Measurements from ENCODE around the gene DUSP22.

DNA sequence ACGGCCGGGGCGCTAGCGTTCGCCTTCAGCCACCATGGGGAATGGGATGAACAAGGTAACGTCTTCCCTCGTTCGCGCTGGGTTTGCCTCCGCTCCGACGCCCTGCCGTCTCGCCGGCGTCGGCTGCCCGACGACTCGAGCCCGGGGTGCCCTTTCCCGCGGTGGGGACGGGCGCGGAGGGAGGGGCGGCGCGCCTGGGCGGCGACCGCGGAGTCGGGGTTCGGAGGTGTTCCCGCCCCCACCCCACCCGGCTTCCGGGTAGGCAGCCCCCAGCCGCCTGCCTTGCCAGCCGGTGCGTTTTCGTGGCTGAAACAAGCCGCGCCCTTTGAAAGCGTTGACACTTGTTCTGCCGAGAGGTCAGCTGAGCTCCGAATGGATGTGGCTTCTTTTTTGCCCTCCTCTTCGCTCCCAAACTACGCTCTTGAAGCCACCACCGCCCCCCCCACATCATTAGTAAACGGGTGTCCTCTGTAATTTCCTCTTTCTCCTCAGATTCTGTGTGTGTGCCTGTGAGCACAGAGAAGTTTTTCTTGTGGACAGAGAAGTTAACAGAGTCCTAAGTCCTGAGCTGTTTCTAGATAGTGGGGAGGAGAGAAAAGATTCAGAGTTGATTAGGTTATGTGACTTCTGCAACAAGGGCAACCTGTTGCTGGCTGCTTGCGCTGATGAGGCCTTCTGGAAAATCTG, 362 bp downstream of the DUSP22 start:
- TF ChIP-seq, protein P1, sequence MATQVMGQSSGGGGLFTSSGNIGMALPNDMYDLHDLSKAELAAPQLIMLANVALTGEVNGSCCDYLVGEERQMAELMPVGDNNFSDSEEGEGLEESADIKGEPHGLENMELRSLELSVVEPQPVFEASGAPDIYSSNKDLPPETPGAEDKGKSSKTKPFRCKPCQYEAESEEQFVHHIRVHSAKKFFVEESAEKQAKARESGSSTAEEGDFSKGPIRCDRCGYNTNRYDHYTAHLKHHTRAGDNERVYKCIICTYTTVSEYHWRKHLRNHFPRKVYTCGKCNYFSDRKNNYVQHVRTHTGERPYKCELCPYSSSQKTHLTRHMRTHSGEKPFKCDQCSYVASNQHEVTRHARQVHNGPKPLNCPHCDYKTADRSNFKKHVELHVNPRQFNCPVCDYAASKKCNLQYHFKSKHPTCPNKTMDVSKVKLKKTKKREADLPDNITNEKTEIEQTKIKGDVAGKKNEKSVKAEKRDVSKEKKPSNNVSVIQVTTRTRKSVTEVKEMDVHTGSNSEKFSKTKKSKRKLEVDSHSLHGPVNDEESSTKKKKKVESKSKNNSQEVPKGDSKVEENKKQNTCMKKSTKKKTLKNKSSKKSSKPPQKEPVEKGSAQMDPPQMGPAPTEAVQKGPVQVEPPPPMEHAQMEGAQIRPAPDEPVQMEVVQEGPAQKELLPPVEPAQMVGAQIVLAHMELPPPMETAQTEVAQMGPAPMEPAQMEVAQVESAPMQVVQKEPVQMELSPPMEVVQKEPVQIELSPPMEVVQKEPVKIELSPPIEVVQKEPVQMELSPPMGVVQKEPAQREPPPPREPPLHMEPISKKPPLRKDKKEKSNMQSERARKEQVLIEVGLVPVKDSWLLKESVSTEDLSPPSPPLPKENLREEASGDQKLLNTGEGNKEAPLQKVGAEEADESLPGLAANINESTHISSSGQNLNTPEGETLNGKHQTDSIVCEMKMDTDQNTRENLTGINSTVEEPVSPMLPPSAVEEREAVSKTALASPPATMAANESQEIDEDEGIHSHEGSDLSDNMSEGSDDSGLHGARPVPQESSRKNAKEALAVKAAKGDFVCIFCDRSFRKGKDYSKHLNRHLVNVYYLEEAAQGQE (IDR thresholded peaks at IDR 0.05; ENCODE audit: unreplicated experiment) = no peak
- TF ChIP-seq, protein P2, sequence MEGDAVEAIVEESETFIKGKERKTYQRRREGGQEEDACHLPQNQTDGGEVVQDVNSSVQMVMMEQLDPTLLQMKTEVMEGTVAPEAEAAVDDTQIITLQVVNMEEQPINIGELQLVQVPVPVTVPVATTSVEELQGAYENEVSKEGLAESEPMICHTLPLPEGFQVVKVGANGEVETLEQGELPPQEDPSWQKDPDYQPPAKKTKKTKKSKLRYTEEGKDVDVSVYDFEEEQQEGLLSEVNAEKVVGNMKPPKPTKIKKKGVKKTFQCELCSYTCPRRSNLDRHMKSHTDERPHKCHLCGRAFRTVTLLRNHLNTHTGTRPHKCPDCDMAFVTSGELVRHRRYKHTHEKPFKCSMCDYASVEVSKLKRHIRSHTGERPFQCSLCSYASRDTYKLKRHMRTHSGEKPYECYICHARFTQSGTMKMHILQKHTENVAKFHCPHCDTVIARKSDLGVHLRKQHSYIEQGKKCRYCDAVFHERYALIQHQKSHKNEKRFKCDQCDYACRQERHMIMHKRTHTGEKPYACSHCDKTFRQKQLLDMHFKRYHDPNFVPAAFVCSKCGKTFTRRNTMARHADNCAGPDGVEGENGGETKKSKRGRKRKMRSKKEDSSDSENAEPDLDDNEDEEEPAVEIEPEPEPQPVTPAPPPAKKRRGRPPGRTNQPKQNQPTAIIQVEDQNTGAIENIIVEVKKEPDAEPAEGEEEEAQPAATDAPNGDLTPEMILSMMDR (conservative IDR thresholded peaks at IDR 0.05; ENCODE audit: low read depth in 2 of 2) = no peak
- no peak for TF ChIP-seq CREB1 (CRISPR knock-in tag; IDR thresholded peaks at IDR 0.05; ENCODE audit: low read depth)
- TF ChIP-seq, protein P3, sequence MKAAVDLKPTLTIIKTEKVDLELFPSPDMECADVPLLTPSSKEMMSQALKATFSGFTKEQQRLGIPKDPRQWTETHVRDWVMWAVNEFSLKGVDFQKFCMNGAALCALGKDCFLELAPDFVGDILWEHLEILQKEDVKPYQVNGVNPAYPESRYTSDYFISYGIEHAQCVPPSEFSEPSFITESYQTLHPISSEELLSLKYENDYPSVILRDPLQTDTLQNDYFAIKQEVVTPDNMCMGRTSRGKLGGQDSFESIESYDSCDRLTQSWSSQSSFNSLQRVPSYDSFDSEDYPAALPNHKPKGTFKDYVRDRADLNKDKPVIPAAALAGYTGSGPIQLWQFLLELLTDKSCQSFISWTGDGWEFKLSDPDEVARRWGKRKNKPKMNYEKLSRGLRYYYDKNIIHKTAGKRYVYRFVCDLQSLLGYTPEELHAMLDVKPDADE (IDR thresholded peaks at IDR 0.05) = no peak
- no peak for TF ChIP-seq STAT1 (IDR thresholded peaks at IDR 0.05; ENCODE audit: unreplicated experiment)
- TF ChIP-seq POLR2AphosphoS5 (IDR thresholded peaks at IDR 0.05; ENCODE audit: low read depth) = peak; percentile 54
- TF ChIP-seq EZH2 (IDR thresholded peaks at IDR 0.05; ENCODE audit: low read depth, unreplicated experiment) = no peak
- no peak for TF ChIP-seq JUNB (IDR thresholded peaks at IDR 0.05; ENCODE audit: unreplicated experiment)
- no peak for TF ChIP-seq EZH2phosphoT487 (IDR thresholded peaks at IDR 0.05; ENCODE audit: unreplicated experiment)
- TF ChIP-seq, protein P4, sequence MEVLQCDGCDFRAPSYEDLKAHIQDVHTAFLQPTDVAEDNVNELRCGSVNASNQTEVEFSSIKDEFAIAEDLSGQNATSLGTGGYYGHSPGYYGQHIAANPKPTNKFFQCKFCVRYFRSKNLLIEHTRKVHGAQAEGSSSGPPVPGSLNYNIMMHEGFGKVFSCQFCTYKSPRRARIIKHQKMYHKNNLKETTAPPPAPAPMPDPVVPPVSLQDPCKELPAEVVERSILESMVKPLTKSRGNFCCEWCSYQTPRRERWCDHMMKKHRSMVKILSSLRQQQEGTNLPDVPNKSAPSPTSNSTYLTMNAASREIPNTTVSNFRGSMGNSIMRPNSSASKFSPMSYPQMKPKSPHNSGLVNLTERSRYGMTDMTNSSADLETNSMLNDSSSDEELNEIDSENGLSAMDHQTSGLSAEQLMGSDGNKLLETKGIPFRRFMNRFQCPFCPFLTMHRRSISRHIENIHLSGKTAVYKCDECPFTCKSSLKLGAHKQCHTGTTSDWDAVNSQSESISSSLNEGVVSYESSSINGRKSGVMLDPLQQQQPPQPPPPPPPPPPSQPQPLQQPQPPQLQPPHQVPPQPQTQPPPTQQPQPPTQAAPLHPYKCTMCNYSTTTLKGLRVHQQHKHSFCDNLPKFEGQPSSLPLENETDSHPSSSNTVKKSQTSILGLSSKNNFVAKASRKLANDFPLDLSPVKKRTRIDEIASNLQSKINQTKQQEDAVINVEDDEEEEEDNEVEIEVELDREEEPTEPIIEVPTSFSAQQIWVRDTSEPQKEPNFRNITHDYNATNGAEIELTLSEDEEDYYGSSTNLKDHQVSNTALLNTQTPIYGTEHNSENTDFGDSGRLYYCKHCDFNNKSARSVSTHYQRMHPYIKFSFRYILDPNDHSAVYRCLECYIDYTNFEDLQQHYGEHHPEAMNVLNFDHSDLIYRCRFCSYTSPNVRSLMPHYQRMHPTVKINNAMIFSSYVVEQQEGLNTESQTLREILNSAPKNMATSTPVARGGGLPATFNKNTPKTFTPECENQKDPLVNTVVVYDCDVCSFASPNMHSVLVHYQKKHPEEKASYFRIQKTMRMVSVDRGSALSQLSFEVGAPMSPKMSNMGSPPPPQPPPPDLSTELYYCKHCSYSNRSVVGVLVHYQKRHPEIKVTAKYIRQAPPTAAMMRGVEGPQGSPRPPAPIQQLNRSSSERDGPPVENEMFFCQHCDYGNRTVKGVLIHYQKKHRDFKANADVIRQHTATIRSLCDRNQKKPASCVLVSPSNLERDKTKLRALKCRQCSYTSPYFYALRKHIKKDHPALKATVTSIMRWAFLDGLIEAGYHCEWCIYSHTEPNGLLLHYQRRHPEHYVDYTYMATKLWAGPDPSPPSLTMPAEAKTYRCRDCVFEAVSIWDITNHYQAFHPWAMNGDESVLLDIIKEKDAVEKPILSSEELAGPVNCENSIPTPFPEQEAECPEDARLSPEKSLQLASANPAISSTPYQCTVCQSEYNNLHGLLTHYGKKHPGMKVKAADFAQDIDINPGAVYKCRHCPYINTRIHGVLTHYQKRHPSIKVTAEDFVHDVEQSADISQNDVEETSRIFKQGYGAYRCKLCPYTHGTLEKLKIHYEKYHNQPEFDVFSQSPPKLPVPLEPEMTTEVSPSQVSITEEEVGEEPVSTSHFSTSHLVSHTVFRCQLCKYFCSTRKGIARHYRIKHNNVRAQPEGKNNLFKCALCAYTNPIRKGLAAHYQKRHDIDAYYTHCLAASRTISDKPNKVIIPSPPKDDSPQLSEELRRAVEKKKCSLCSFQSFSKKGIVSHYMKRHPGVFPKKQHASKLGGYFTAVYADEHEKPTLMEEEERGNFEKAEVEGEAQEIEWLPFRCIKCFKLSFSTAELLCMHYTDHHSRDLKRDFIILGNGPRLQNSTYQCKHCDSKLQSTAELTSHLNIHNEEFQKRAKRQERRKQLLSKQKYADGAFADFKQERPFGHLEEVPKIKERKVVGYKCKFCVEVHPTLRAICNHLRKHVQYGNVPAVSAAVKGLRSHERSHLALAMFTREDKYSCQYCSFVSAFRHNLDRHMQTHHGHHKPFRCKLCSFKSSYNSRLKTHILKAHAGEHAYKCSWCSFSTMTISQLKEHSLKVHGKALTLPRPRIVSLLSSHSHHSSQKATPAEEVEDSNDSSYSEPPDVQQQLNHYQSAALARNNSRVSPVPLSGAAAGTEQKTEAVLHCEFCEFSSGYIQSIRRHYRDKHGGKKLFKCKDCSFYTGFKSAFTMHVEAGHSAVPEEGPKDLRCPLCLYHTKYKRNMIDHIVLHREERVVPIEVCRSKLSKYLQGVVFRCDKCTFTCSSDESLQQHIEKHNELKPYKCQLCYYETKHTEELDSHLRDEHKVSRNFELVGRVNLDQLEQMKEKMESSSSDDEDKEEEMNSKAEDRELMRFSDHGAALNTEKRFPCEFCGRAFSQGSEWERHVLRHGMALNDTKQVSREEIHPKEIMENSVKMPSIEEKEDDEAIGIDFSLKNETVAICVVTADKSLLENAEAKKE (CRISPR knock-in tag; IDR thresholded peaks at IDR 0.05) = no peak
- TF ChIP-seq NANOG (IDR thresholded peaks at IDR 0.05; ENCODE audit: borderline replicate concordance) = no peak
- TF ChIP-seq ZNF331 (CRISPR knock-in tag; IDR thresholded peaks at IDR 0.05; ENCODE audit: low read depth) = no peak
- no peak for TF ChIP-seq ZNF114 (CRISPR knock-in tag; IDR thresholded peaks at IDR 0.05)
